GM12892 (cell line): ENCODE data around the gene WSCD1.

Source experiments
- DNase-seq: peaks from one replicate; pipeline ENCODE4 v3.0.0; 2011; ENCODE audit not compliant: insufficient read length
- FAIRE-seq: peaks from 2 replicates; lab custom pipeline; 2011; peaks lifted over from hg19 to GRCh38; lab: Jason Lieb, UNC
- POLR2A ChIP-seq: IDR thresholded peaks from 2 replicates; pipeline ENCODE4 v1.6.1; 2011; ENCODE audit warnings: low read depth, low read length, control low read depth
- POLR2AphosphoS5 ChIP-seq: IDR thresholded peaks from 2 replicates; pipeline ENCODE4 v1.6.1; 2011; ENCODE audit warnings: low read depth, low read length, control low read depth
- TAF1 ChIP-seq: IDR thresholded peaks from 2 replicates; pipeline ENCODE4 v1.6.1; 2011; ENCODE audit warnings: low read depth, mild to moderate bottlenecking, control low read depth, low read length, borderline replicate concordance

The WSCD1 gene

GRCh38 chr17:6094453-6094852 lies 24.3 kb downstream of the WSCD1 start:
- DNase-seq, result no peak
- FAIRE-seq, result no peak
- TF ChIP-seq POLR2AphosphoS5 (no peak), TAF1 (no peak), POLR2A (no peak)

- no peak for DNase-seq
- no peak for FAIRE-seq
- TF ChIP-seq POLR2AphosphoS5 (no peak), TAF1 (no peak)
Observed at GRCh38 chr17:6094926-6095325, 24.7 kb downstream of the WSCD1 start.

GRCh38 chr17:6095501-6095900 lies 25.3 kb downstream of the WSCD1 start:
- no peak for DNase-seq
- TF ChIP-seq POLR2A (no peak), POLR2AphosphoS5 (no peak), TAF1 (no peak)
- FAIRE-seq, result no peak

GRCh38 chr17:6096201-6097004 lies 26.2 kb downstream of the WSCD1 start:
- TF ChIP-seq TAF1 (no peak), POLR2A (no peak), POLR2AphosphoS5 (no peak)
- DNase-seq (no peak), FAIRE-seq (no peak)

- DNase-seq (no peak), FAIRE-seq (no peak)
- no peak for TF ChIP-seq TAF1
- TF ChIP-seq POLR2AphosphoS5, result no peak
- no peak for TF ChIP-seq POLR2A
Observed at GRCh38 chr17:6097005-6097279, 26.8 kb downstream of the WSCD1 start.

- no peak for TF ChIP-seq POLR2AphosphoS5
- no peak for TF ChIP-seq TAF1
- TF ChIP-seq POLR2A, result no peak
- FAIRE-seq, result no peak
- no peak for DNase-seq
Observed at GRCh38 chr17:6098050-6098822, 28.1 kb downstream of the WSCD1 start.

GRCh38 chr17:6098823-6099180 lies 28.6 kb downstream of the WSCD1 start:
- no peak for TF ChIP-seq POLR2A
- TF ChIP-seq TAF1, result no peak
- TF ChIP-seq POLR2AphosphoS5, result no peak
- DNase-seq, result no peak
- FAIRE-seq, result no peak

- TF ChIP-seq POLR2AphosphoS5, result no peak
- no peak for TF ChIP-seq TAF1
- TF ChIP-seq POLR2A, result no peak
- FAIRE-seq (no peak), DNase-seq (no peak)
Observed at GRCh38 chr17:6099492-6099891, 29.3 kb downstream of the WSCD1 start.

- DNase-seq (no peak), FAIRE-seq (no peak)
- TF ChIP-seq POLR2A (no peak), TAF1 (no peak), POLR2AphosphoS5 (no peak)
Observed at GRCh38 chr17:6100146-6100545, 30.0 kb downstream of the WSCD1 start.

- DNase-seq (no peak), FAIRE-seq (no peak)
- no peak for TF ChIP-seq TAF1
- TF ChIP-seq POLR2AphosphoS5, result no peak
- no peak for TF ChIP-seq POLR2A
Observed at GRCh38 chr17:6100891-6101500, 30.8 kb downstream of the WSCD1 start.

- no peak for TF ChIP-seq TAF1
- TF ChIP-seq POLR2AphosphoS5, result no peak
- no peak for TF ChIP-seq POLR2A
- DNase-seq (no peak), FAIRE-seq (no peak)
Observed at GRCh38 chr17:6101706-6102105, 31.5 kb downstream of the WSCD1 start.

- TF ChIP-seq POLR2AphosphoS5, result no peak
- FAIRE-seq (no peak), DNase-seq (no peak)
Observed at GRCh38 chr17:6102615-6103014, 32.4 kb downstream of the WSCD1 start.
